GM23248 (cell line): ENCODE measurements around the gene ONECUT3. TPM values are rescaled to one million over a fixed set of nuclear protein-coding genes. Genes with fewer than 3 reads are reported as not detected.

Experiments used
- DNase-seq: peaks from one replicate; pipeline ENCODE4 v3.0.0-alpha.2; 2015
- H2AFZ ChIP-seq: fragments of 200-600 bp; sonication (generic); 2 replicates; pipeline ENCODE4 v1.6.1; 2016; ENCODE audit warnings: antibody characterized with exemption
- H3F3A ChIP-seq: fragments of 200-600 bp; sonication (generic); 2 replicates; pipeline ENCODE4 v1.6.1; 2016; ENCODE audit warnings: mild to moderate bottlenecking, antibody characterized with exemption, mixed run types; ENCODE audit not compliant: insufficient read depth
- H3K27ac ChIP-seq: fragments of 200-600 bp; sonication (generic); 2 replicates; pipeline ENCODE4 v1.5.1; 2016; ENCODE audit warnings: mild to moderate bottlenecking
- H3K27me3 ChIP-seq: fragments of 200-600 bp; sonication (generic); replicated peaks from 2 replicates; pipeline ENCODE4 v1.6.1; 2016; ENCODE audit warnings: mild to moderate bottlenecking; ENCODE audit not compliant: insufficient read depth
- H3K36me3 ChIP-seq: fragments of 200-600 bp; sonication (generic); 2 replicates; pipeline ENCODE4 v1.6.1; 2016; ENCODE audit warnings: low read depth, mild to moderate bottlenecking
- H3K4me1 ChIP-seq: fragments of 200-600 bp; sonication (generic); 2 replicates; pipeline ENCODE4 v1.6.1; 2016; ENCODE audit warnings: mild to moderate bottlenecking; ENCODE audit not compliant: insufficient read depth
- H3K4me2 ChIP-seq: fragments of 200-600 bp; sonication (generic); one replicate; pipeline ENCODE4 v1.6.1; 2016; ENCODE audit warnings: mild to moderate bottlenecking; ENCODE audit not compliant: unreplicated experiment
- H3K4me3 ChIP-seq: fragments of 200-600 bp; sonication (generic); 2 replicates; pipeline ENCODE4 v1.5.1; 2016; ENCODE audit warnings: mild to moderate bottlenecking
- H3K79me2 ChIP-seq: fragments of 200-600 bp; sonication (generic); 2 replicates; pipeline ENCODE4 v1.6.1; 2016; ENCODE audit warnings: mild to moderate bottlenecking; ENCODE audit not compliant: insufficient read depth
- H3K9ac ChIP-seq: fragments of 200-600 bp; sonication (generic); 2 replicates; pipeline ENCODE4 v1.6.1; 2016; ENCODE audit warnings: mild to moderate bottlenecking
- H3K9me2 ChIP-seq: fragments of 200-600 bp; sonication (generic); 2 replicates; pipeline ENCODE4 v1.6.1; 2016; ENCODE audit warnings: mixed run types, mild to moderate bottlenecking, moderate library complexity; ENCODE audit not compliant: insufficient read depth
- H3K9me3 ChIP-seq: fragments of 200-600 bp; sonication (generic); one replicate; pipeline ENCODE4 v1.6.1; 2017; ENCODE audit warnings: low read depth
- H4K20me1 ChIP-seq: fragments of 200-600 bp; sonication (generic); 2 replicates; pipeline ENCODE4 v1.6.0; 2016; ENCODE audit not compliant: insufficient read depth
- EZH2 ChIP-seq: fragments of 200-600 bp; sonication (generic); IDR thresholded peaks from 2 replicates; pipeline ENCODE4 v1.6.1; 2018; ENCODE audit warnings: antibody characterized with exemption, mild to moderate bottlenecking; ENCODE audit not compliant: insufficient read depth, poor library complexity, severe bottlenecking
- EZH2phosphoT487 ChIP-seq: fragments of 200-600 bp; sonication (generic); IDR thresholded peaks from 2 replicates; pipeline ENCODE4 v1.6.1; 2018; ENCODE audit warnings: antibody characterized with exemption, moderate library complexity, mild to moderate bottlenecking, low read depth; ENCODE audit not compliant: insufficient read depth
- WGBS, 2 experiments: methylation state at CpG; one replicate each; pipeline ENCODE4 v1.1.6; 2015 to 2017; ENCODE audit warnings: low lambda C conversion rate in 2 of 2, low coverage in 1 of 2; ENCODE audit errors: missing lambda C conversion rate in 2 of 2; 5-methylcytosine and 5-hydroxymethylcytosine counted together
- in situ Hi-C: fragments of 300-500 bp; cut with MboI; formaldehyde crosslinking; loops from 2 replicates; pipeline ENCODE4 v1.15.0; 2020
- polyA plus RNA-seq: library from polyadenylated mRNA; unstranded; fragments of >200 nt; fragmentation: Nextera tagmentation; extraction: Ambion mirVana; gene quantifications from 2 replicates; pipeline ENCODE4 v1.2.1, GENCODE V29; 2016
- total RNA-seq: library from RNA; depleted of rRNA; stranded (reverse); fragments of >200 nt; shearing (Covaris generic); gene quantifications from 2 replicates; pipeline ENCODE4 v1.2.3, GENCODE V29; 2014

Gene ONECUT3
- total and polyA plus RNA-seq, 2 experiments from 2014 or later: not detected

DNA sequence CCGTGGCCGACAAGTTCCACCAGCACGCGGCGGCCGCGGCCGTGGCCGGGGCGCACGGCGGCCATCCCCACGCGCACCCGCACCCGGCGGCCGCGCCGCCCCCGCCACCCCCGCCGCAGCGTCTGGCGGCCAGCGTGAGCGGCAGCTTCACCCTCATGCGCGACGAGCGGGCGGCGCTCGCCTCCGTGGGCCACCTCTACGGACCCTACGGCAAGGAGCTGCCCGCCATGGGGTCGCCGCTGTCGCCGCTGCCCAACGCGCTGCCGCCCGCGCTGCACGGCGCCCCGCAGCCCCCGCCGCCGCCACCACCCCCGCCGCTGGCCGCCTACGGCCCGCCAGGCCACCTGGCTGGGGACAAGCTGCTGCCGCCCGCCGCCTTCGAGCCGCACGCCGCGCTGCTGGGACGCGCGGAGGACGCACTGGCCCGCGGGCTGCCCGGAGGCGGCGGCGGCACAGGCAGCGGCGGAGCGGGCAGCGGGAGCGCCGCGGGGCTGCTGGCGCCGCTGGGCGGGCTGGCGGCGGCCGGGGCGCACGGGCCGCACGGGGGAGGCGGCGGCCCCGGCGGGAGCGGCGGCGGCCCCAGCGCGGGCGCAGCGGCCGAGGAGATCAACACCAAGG, 821 bp downstream of the ONECUT3 start:
- H3K79me2 ChIP-seq: no peaks in the 10 kb centered on the region
- no peaks in the 10 kb centered on the region for H4K20me1 ChIP-seq
- peaks cover 78% of the 10 kb centered on the region for H3K27me3 ChIP-seq
- no peaks in the 10 kb centered on the region for H3F3A ChIP-seq
- no peak overlapping the region for H3K27ac ChIP-seq
- H3K9me2 ChIP-seq: no peaks in the 10 kb centered on the region
- H3K4me2 ChIP-seq: no peak overlapping the region
- in situ Hi-C loops: no loop called here
- no peak overlapping the region for H2AFZ ChIP-seq
- H3K9me3 ChIP-seq: no peaks in the 10 kb centered on the region
- DNase-seq: no peak
- WGBS, 2 experiments: 2 to 5% methylated on average over 34 to 80 of the region's 105 CpGs
- H3K9ac ChIP-seq: no peak overlapping the region
- TF ChIP-seq EZH2phosphoT487 (no peak), EZH2 (no peak)
- H3K4me1 ChIP-seq: no peaks in the 10 kb centered on the region
- H3K4me3 ChIP-seq: no peak overlapping the region
- H3K36me3 ChIP-seq: no peaks in the 10 kb centered on the region

DNA sequence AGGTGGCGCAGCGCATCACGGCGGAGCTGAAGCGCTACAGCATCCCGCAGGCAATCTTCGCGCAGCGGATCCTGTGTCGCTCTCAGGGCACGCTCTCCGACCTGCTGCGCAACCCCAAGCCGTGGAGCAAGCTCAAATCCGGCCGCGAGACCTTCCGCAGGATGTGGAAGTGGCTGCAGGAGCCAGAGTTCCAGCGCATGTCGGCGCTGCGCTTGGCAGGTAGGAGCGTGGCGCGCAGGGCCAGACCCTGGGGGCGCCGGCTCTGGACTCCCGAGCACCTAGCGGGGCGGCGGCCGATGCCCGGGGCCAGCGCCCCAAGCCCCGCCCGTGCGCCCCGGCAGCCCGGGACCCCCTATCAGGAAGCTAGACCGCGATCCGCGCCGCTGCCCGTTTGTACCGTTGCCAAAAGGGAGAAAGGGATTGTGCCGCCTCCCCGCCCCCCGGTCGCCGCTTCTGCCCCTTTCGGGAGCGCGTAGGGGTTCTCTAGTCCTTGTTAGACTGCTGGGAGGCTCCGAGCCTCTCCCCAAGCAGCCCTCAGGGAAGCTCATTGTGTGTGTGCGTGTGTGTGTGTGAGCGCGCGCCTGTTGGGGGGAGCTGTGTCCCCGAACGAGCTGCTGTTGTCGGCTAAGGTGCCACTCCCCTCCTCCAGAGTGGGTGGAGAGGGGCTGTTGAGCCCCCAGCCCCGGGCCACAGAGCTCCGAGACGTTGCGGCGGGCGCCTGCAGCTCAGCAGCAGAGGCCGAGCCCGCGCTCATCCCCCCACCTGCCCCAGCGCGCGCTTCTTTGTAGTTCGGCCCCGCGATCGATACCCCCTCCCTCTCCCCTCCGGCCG, 1.5 kb downstream of the ONECUT3 start:
- no peaks in the 10 kb centered on the region for H3K9me3 ChIP-seq
- H3K79me2 ChIP-seq: no peaks in the 10 kb centered on the region
- no peak overlapping the region for H3K4me3 ChIP-seq
- no peaks in the 10 kb centered on the region for H3K36me3 ChIP-seq
- no peak for TF ChIP-seq EZH2
- TF ChIP-seq EZH2phosphoT487: no peak
- H4K20me1 ChIP-seq: no peaks in the 10 kb centered on the region
- 1 to 4% methylated on average over 45 to 64 of the region's 80 CpGs for WGBS, 2 experiments
- in situ Hi-C loops: no loop called here
- no peak overlapping the region for H3K9ac ChIP-seq
- H3K4me2 ChIP-seq: no peak overlapping the region
- H3K9me2 ChIP-seq: no peaks in the 10 kb centered on the region
- DNase-seq: peak; percentile 33
- no peak overlapping the region for H3K27ac ChIP-seq
- H3K4me1 ChIP-seq: no peaks in the 10 kb centered on the region
- peaks cover 78% of the 10 kb centered on the region for H3K27me3 ChIP-seq
- no peak overlapping the region for H2AFZ ChIP-seq
- H3F3A ChIP-seq: no peaks in the 10 kb centered on the region

DNA sequence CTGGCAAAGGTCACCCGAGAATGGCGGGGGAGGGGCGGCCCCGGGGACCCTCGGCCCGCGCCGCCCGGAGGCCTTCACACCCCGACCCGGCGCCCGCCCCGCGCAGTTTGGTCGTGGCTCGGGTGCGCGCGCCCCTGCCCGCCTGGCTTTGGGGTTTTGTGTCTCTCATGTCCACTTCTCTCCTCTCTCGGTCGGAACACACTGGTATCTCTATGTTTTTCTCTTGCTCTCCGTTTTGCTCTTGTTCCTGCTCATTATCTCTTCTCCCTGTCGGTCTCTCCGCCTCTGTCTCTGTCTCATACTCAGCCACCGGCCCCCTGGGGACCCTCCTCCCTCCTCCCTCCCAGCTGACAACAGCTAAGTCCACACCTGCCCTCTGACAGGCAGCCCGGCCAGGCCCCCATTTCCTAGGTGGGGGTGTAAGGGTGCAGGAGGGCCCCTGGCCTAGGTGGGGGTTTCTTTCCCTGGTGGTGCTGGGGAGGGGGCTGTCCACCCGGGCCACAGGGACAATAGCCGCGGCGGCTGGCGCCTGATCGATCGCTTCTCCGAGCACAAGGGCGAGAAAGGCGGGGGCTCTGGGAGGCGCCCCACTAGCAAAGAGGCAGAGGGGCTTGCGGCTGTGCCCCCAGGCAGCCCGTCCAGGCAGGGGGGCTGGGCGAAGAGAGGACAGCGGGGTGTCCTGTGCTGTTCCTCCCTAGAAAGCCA, 2.3 kb downstream of the ONECUT3 start:
- Histone ChIP-seq H3K27me3 (peaks cover 78% of the 10 kb centered on the region), H4K20me1 (no peaks in the 10 kb centered on the region), H3K4me3 (no peak overlapping the region), H3K9me3 (no peaks in the 10 kb centered on the region), H3K4me1 (no peaks in the 10 kb centered on the region), H3K36me3 (no peaks in the 10 kb centered on the region), H3K4me2 (no peak overlapping the region), H3K79me2 (no peaks in the 10 kb centered on the region), H3K9ac (no peak overlapping the region), H3K27ac (no peak overlapping the region), H3K9me2 (no peaks in the 10 kb centered on the region), H2AFZ (no peak overlapping the region), H3F3A (no peaks in the 10 kb centered on the region)
- no peak for DNase-seq
- 0 to 2% methylated on average over 17 to 43 of the region's 43 CpGs for WGBS, 2 experiments
- 0 out of 2 replicates have a peak, but pooled peaks have one; percentile 49 for TF ChIP-seq EZH2phosphoT487
- TF ChIP-seq EZH2: no peak
- in situ Hi-C loops: no loop called here

DNA sequence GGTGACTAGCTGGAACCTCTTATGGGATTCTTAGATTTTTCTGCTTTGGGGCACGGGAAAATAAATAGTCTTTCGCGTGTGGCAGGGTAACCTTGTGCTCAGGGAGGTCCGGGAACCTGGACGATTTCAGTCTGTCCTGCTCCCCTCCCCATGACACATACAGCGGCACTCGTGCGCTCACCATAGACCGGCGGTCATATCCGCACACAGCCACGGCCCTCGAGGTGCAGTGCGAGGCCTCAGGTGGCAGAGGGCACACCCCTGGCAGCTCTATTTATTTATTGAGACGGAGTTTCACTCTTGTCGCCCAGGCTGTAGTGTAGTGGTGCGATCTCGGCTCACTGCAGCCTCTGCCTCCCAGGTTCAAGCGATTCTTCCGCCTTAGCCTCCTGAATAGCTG, 3.0 kb downstream of the ONECUT3 start:
- no peak overlapping the region for H3K4me3 ChIP-seq
- H3K4me2 ChIP-seq: no peak overlapping the region
- in situ Hi-C loops: no loop called here
- DNase-seq: no peak
- H3K36me3 ChIP-seq: no peaks in the 10 kb centered on the region
- H3K9me2 ChIP-seq: no peaks in the 10 kb centered on the region
- H3K9ac ChIP-seq: no peak overlapping the region
- no peak overlapping the region for H2AFZ ChIP-seq
- no peaks in the 10 kb centered on the region for H3F3A ChIP-seq
- 7% methylated on average over 20 of the region's 20 CpGs for WGBS, 2 experiments
- peaks cover 79% of the 10 kb centered on the region for H3K27me3 ChIP-seq
- H3K27ac ChIP-seq: no peak overlapping the region
- no peaks in the 10 kb centered on the region for H3K9me3 ChIP-seq
- H3K4me1 ChIP-seq: no peaks in the 10 kb centered on the region
- no peaks in the 10 kb centered on the region for H3K79me2 ChIP-seq
- no peaks in the 10 kb centered on the region for H4K20me1 ChIP-seq
- peak; percentile 21 for TF ChIP-seq EZH2
- TF ChIP-seq EZH2phosphoT487: no peak
